GM04504 (cell line): Measurements from ENCODE around the gene PRUNE1.

Source experiments
- DNase-seq: peaks from one replicate; pipeline ENCODE4 v3.0.0-alpha.2; 2012; ENCODE audit warnings: low read depth

Gene PRUNE1

DNA sequence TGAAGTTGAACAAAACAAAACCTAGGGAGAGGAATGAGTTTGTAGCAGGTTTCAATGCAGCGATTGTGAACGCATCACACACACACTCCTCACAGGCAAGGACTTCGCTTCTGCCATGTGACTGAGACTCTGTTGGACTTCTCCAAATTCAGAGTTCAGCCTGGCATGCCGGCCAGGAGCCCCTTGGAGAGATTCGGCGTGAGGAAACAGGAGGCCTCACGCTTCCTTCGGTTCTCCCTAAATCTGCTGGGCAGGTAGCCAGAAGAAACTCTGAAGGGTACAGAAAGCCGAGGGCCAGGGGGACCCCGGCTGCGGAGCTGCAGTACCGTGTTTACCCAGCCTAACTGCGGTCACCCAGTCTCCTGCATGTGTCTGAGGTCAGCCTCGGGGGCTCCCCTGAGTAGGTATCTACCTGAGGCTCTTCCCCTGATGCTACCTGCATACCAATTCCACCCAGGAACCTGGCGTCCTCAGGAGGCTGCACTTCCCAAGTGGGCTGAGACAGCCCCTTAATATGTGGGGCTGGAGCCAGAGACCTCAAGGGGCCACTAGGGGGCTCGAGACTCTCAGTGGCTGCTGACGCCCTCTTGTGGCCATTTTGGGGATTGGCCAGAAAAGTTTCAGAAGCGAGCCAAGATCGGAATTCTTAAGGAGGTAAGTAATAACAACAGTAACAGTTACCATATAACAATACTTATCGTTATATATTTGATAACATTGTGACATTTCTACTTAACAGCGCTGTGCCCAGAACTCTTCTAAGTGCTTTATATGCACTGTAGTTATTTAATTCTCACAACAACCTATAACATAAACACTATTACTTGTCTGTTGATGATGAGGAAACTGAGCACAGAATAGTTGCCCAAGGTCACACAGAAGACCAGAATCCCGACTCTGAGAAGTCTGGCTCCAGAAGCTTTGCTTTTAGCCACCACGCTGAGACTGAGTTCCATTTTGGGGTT is 28.9 kb upstream of the PRUNE1 start:
- DNase-seq = peak; percentile 70

DNA sequence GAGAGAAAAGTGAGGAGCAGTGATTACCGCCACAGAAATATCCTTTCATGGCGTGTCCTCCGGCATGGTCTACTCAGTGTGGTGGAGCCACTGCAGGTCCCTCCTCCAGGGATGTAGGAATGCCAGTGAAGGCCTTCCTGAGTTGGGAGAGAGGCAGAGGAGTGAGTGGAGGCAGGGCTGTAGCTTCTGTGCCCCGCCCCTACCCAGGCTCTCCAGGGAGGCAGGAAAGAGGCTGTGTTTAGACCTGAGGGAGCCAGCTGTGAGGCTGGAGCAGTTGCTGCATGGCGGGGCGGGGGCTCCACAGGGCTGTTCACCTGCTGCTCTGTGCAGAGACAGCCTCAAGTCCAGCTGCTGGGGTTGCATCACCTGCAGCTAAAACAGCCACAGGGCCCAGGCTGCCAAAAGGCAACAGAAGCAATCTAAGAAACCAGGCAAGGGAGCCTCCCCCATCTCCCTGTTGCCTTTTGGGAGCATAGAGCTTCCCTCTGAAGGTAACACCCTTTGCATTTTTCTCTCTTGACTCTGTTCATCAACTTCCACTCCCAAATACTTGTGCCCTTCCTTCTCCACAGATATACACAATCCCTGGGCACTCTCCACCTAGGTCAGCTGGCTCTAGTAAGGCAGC is 27.0 kb upstream of the PRUNE1 start:
- DNase-seq = no peak

- no peak for DNase-seq
These were observed 26.2 kb upstream of the PRUNE1 start, which contains the start of gene ANXA9 for GRCh38 chr1:150981805-150982712. Gene ANXA9, plus strand, starts transcription at chr1:150982292. Its CDS starts 814 bp downstream, at chr1:150983106.

DNA sequence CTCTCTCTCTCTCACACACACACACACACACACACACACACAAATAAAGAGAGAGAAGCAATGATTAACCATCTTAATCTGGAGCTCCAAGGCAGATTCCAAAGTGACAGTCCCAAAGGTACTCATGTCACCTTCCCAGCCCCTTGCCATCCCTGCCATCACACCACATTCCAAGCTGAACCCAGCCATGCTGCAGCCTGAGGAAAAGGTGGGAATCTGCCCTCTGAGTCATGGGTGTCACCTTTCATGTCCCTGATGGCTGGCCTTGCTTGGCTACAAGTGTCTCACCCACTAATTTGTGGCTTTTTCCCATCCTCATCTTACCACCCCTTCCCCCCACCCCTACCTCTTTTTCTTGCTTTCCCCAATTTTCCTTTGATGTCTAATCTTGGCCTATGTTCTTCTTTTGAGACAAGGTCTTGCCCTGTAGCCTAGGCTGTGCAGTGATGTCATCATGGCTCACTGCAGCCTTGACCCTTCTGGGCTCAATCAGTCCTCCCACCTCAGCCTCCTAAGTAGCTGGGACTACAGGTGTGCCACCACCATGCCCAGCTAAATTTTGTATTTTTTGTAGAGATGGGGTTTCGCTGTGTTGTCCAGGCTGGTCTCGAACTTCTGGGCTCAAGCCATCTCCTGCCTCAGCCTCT is 22.9 kb upstream of the PRUNE1 start:
- no peak for DNase-seq

DNA sequence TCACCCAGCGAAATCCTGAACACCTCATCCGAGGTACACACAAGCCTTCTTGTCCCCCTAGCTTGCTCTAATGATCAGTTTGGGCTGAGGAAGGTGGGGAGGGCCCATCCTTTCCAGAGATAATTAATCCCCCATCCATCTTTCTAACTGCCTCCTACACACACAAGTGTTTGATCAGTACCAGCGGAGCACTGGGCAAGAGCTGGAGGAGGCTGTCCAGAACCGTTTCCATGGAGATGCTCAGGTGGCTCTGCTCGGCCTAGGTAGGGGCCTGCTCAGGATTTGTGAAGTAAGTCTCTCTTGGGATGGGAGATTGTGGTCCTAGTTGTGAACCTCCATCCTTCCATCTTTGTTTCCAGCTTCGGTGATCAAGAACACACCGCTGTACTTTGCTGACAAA is 20.3 kb upstream of the PRUNE1 start:
- DNase-seq = no peak

- no peak for DNase-seq
These were observed 15.6 kb upstream of the PRUNE1 start for GRCh38 chr1:150992626-150993025.

DNA sequence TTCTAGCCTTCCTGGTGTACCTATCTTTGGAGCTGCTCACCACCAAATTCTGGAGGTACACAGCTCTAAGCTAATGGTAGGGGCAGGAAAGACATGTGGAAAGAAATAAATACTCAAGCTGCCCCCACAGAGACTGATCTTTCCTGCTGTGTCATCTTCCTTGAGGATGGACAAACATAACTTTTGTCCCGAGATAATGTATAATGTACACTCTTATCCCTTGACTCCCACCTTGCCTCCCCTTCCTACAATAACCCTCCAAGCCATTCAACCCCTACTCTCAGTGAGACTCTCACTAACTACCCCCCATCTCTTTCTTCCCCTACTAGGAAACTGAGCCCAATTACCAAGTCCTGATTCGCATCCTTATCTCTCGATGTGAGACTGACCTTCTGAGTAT is 14.0 kb upstream of the PRUNE1 start:
- no peak for DNase-seq

DNA sequence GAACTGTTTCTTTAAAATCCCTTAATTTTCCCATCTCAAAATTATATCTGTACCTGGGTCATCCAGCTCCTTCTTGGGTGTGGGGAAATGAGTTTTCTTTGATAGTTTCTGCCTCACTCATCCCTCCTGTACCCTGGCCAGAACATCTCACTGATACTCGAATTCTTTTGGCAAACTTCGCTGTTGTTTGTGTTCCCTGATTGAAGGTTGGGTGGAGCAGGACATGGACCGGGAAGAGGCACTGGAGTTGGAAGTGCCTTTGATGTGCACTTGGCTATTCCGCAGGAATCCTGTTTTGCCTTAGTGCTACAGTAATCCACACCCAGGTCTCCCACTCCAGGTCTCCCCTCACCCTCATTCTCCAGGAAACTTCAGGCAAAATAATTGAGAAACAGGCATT is 12.8 kb upstream of the PRUNE1 start:
- DNase-seq = no peak

- DNase-seq = no peak
These were observed 12.4 kb upstream of the PRUNE1 start for GRCh38 chr1:150995896-150996295.

GRCh38 chr1:150997126-150997872 is 10.9 kb upstream of the PRUNE1 start:
- DNase-seq = no peak

DNA sequence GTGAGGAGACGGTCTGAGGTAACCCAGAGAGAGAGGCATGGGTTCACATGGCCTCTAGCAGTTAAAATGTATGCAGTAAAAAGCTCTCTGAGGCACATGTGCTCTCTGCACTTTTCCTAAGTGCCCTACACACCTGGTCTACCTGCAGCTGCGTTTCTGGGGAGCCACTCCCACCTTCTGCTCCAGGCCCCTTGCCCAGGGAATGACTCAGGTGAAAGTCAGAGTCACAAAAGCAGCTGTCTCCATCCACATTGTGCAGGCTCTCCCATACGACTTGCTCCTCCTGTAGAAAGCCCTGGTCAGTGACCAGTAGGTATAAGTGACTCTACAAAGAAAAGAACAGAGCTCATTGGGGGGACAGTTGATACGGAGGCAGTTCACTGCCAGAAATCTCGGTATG is 10.3 kb upstream of the PRUNE1 start:
- no peak for DNase-seq

GRCh38 chr1:150999051-150999674 is 9.1 kb upstream of the PRUNE1 start:
- DNase-seq = no peak

DNA sequence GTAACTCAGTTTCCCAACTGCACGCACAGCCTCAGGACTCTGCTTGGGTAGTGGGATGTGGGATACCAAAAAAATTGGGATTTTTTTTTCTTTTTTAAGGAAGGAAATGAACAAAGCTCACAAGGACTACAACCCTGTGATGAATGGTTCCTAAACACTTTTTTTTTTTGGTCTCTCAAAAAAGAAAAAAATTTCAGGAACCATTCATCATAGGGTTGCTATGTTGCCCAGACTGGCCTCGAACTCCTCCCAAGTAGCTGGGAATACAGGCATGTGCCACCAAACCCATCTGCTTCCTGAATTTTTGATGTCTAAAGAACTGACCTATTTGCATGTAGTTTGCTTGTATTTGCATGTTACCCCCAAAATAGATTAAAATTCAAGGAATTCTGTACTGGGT is 8.3 kb upstream of the PRUNE1 start:
- DNase-seq = no peak

GRCh38 chr1:151000408-151000807 is 7.8 kb upstream of the PRUNE1 start:
- DNase-seq = no peak

GRCh38 chr1:151001602-151002001 is 6.6 kb upstream of the PRUNE1 start:
- DNase-seq = no peak

DNA sequence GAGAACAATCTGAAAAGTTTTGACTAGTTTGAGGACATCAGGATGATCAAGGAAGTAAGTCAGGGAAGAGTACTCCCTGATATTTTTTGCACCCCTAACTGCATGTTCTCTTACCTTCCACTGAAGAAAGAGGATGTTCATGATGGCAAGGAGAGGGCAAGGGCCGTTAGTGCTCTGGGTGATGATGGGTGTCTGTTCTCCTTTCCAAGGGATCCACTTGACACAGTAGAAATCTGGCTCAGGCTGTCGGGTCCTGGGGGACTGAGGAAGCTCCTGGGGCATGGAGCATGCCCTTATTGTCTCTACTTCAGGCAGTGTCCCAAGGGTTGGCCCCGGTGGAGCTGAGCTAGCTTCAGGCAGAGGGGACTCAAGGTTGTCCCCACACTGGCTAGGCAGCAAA is 6.2 kb upstream of the PRUNE1 start:
- DNase-seq = no peak

- no peak for DNase-seq
These were observed 5.6 kb upstream of the PRUNE1 start for GRCh38 chr1:151002611-151003010.

- no peak for DNase-seq
These were observed 5.1 kb upstream of the PRUNE1 start for GRCh38 chr1:151003180-151003579.

- DNase-seq = no peak
These were observed 2.4 kb upstream of the PRUNE1 start for GRCh38 chr1:151005729-151006319.
